K562 (cell line): ENCODE data around the gene CHD6. TPM values are rescaled to one million over a fixed set of nuclear protein-coding genes. Genes with fewer than 3 reads are reported as not detected.

Experiments
- ATAC-seq: fragments of 200-7000 bp; cut with Tn5 transposase; 3 replicates; pipeline ENCODE4 v1.9.1; 2020; ENCODE audit warnings: moderate library complexity
- BruUV-seq: library from RNA; stranded (reverse); fragments of 400-500 nt; replicated peaks from 2 replicates; lab custom pipeline; 2021; lab: Mats Ljungman, UMichigan
- CTCF ChIA-PET: fragments of 300-600 bp; formaldehyde crosslinking; extraction: SDS; loops from one replicate; lab custom pipeline; 2021; ENCODE audit warnings: low intra/inter-chr PET ratio; lab: Yijun Ruan, JAX
- POLR2A ChIA-PET: fragments of 300-600, 350-650 bp; sonication (Branson Sonifier 250); formaldehyde crosslinking; extraction: SDS; loops from one replicate; lab custom pipeline; 2021; ENCODE audit warnings: antibody characterized with exemption, inconsistent platforms; lab: Yijun Ruan, JAX
- DNase-seq, 4 experiments: peaks; one replicate each; pipeline versions ENCODE4 v3.0.0 to v3.0.0-alpha.2; 2011 to 2018; ENCODE audit warnings: low spot score in 3 of 4, mixed read lengths in 3 of 4; ENCODE audit errors: extremely low read depth in 1 of 4
- FAIRE-seq: peaks from 2 replicates; lab custom pipeline; 2011; peaks lifted over from hg19 to GRCh38; lab: Jason Lieb, UNC
- H2AFZ ChIP-seq: 2 replicates; pipeline ENCODE4 v1.6.0; 2011; ENCODE audit warnings: low read depth, low read length, control low read depth, inconsistent platforms
- H3K27ac ChIP-seq: fragments of 200-600 bp; 3 replicates; pipeline ENCODE4 v1.8.0; 2011; ENCODE audit warnings: low read depth, mild to moderate bottlenecking, control low read depth, inconsistent platforms, low read length, moderate library complexity, mixed read lengths; ENCODE audit errors: extremely low read depth
- H3K27me3 ChIP-seq, 2 experiments: fragments of 300-600 bp in 1 of 2; 2 replicates in 1 of 2; 3 replicates in 1 of 2; pipeline versions ENCODE4 v1.6.0 to v1.8.0; 2011; ENCODE audit warnings: inconsistent platforms in 2 of 2, low read length in 2 of 2, mild to moderate bottlenecking in 1 of 2, mixed read lengths in 1 of 2, moderate library complexity in 1 of 2; ENCODE audit not compliant: control insufficient read depth in 2 of 2, insufficient read depth in 2 of 2
- H3K36me3 ChIP-seq: fragments of 300-600 bp; 3 replicates; pipeline ENCODE4 v1.8.0; 2011; ENCODE audit warnings: mild to moderate bottlenecking, low read length, inconsistent platforms; ENCODE audit not compliant: control insufficient read depth, insufficient read depth
- H3K4me1 ChIP-seq, 2 experiments: fragments of 200-600 bp in 1 of 2; replicated peaks in 1 of 2; 2 replicates in 1 of 2; 3 replicates in 1 of 2; pipeline versions ENCODE4 v1.5.1 to v1.8.0; 2011; ENCODE audit warnings: inconsistent platforms in 2 of 2, low read length in 2 of 2, mild to moderate bottlenecking in 1 of 2, mixed read lengths in 1 of 2, moderate library complexity in 1 of 2; ENCODE audit not compliant: control insufficient read depth in 2 of 2, insufficient read depth in 2 of 2
- H3K4me2 ChIP-seq: 2 replicates; pipeline ENCODE4 v1.6.1; 2011; ENCODE audit warnings: low read length, control low read depth, inconsistent platforms, mixed read lengths; ENCODE audit not compliant: insufficient read depth
- H3K4me3 ChIP-seq: fragments of 200-600 bp; sonication (generic), shearing (Covaris generic); 2 replicates; pipeline ENCODE4 v1.5.1; 2016; ENCODE audit warnings: control low read depth, inconsistent platforms
- H3K79me2 ChIP-seq: fragments of 200-600 bp; 3 replicates; pipeline ENCODE4 v1.8.0; 2011; ENCODE audit warnings: low read length, inconsistent platforms; ENCODE audit not compliant: control insufficient read depth, insufficient read depth
- H3K9ac ChIP-seq, 2 experiments: 2 replicates each; pipeline versions ENCODE4 v1.6.0 to v1.6.1; 2011; ENCODE audit warnings: low read depth in 2 of 2, low read length in 2 of 2, control low read depth in 1 of 2, inconsistent platforms in 1 of 2, mild to moderate bottlenecking in 1 of 2, mixed read lengths in 1 of 2; ENCODE audit not compliant: insufficient read depth in 1 of 2
- H3K9me1 ChIP-seq: one replicate; pipeline ENCODE4 v1.6.0; 2011; ENCODE audit warnings: inconsistent platforms, mild to moderate bottlenecking, low read length, moderate library complexity; ENCODE audit not compliant: control insufficient read depth, insufficient read depth
- H3K9me3 ChIP-seq: replicated peaks from 2 replicates; pipeline ENCODE4 v1.5.1; 2011; ENCODE audit warnings: low read depth, low read length, inconsistent platforms; ENCODE audit not compliant: control insufficient read depth, insufficient read depth
- H4K20me1 ChIP-seq: replicated peaks from 2 replicates; pipeline ENCODE4 v1.6.1; 2011; ENCODE audit warnings: low read length, inconsistent platforms, mixed read lengths; ENCODE audit not compliant: control insufficient read depth, insufficient read depth
- TFE3 ChIP-seq: fragments of 450-650 bp; formaldehyde crosslinking; IDR thresholded peaks from 2 replicates; pipeline ENCODE4 v1.4.0; 2020; ENCODE audit warnings: mild to moderate bottlenecking, mixed read lengths
- TRIM25 ChIP-seq: fragments of 450-650 bp; IDR thresholded peaks from 2 replicates; pipeline ENCODE4 v1.7.0; 2016; ENCODE audit warnings: borderline replicate concordance
- ZNF3 ChIP-seq: fragments of 250-450 bp; sonication (Bioruptor Pico); IDR thresholded peaks from 2 replicates; pipeline ENCODE4 v1.5.0; 2021; ENCODE audit warnings: mild to moderate bottlenecking, moderate library complexity
- WGBS: fragments of 100-300 bp; shearing (Covaris generic); methylation state at CpG from one replicate; pipeline ENCODE4 v1.1.6; 2016; ENCODE audit warnings: low coverage, mixed read lengths; ENCODE audit not compliant: insufficient coverage; ENCODE audit errors: missing lambda C conversion rate; 5-methylcytosine and 5-hydroxymethylcytosine counted together
- in situ Hi-C: fragments of 300-500 bp; cut with MboI; formaldehyde crosslinking; loops from 4 replicates; pipeline ENCODE4 v1.15.0; 2018; ENCODE audit warnings: inconsistent platforms, mixed read lengths
- intact Hi-C: fragments of 100-400 bp; cut with micrococcal nuclease; formaldehyde crosslinking; loops from 2 replicates; pipeline ENCODE4 v1.14.2; 2022
- polyA plus RNA-seq, 8 experiments: library from polyadenylated mRNA; depleted of rRNA in 4 of 8; stranded (reverse) in 5 of 8; unstranded in 3 of 8; fragments of >200 nt; fragmentation: Nextera tagmentation in 2 of 8; fragmentation: Illumina TruSeq in 1 of 8; extraction: Ambion mirVana in 2 of 8; extraction: Trizol in 1 of 8; gene quantifications; 2 replicates each; pipeline versions ENCODE4 v1.2.1 to v1.2.3, GENCODE V29; 2011 to 2014; ENCODE audit warnings: inconsistent platforms in 1 of 8, missing spikeins in 1 of 8
- total RNA-seq, 7 experiments: library from RNA; depleted of rRNA in 6 of 7; stranded (reverse); fragments of >200 nt in 6 of 7; fragmentation: Illumina TruSeq in 2 of 7; extraction: Trizol in 2 of 7; gene quantifications; 2 replicates each; pipeline versions ENCODE4 v1.2.1 to v1.2.3, GENCODE V29; 2011 to 2021; ENCODE audit warnings: low replicate concordance in 1 of 7

CHD6 gene
- total and polyA plus RNA-seq, 9 of the 15 experiments (the other 6 are each of a cell fraction or from before 2014, with no cell fraction given): 3.9 to 24.2 (median 12.8) TPM

GRCh38 chr20:41613321-41613720 is 4.9 kb downstream of the CHD6 start:
- H3K4me1 ChIP-seq: peaks cover 0 to 12% of the 10 kb centered on the region in 2 experiments; a peak in 4 of 5 replicates
- intact Hi-C loops: loop anchor here (10.0 kb wide), 1 partner anchor 269 kb away; the partner anchor contains the start of gene LPIN3

More at GRCh38 chr20:41613321-41613720, 4.9 kb downstream of the CHD6 start:
- Histone ChIP-seq H3K4me3 (no peak overlapping the region), H3K9me1 (no peaks in the 10 kb centered on the region), H3K79me2 (peaks cover 91% of the 10 kb centered on the region), H3K27me3 (no peaks in the 10 kb centered on the region), H3K4me2 (no peak overlapping the region), H2AFZ (no peak overlapping the region), H3K36me3 (no peaks in the 10 kb centered on the region), H3K27ac (no peak overlapping the region), H4K20me1 (peaks cover 13% of the 10 kb centered on the region), H3K9me3 (no peaks in the 10 kb centered on the region), H3K9ac (no peak overlapping the region)
- DNase-seq (no peak), FAIRE-seq (no peak), ATAC-seq (no peak)
- no TSS peak for BruUV-seq
- 75% methylated on average over 2 of the region's 2 CpGs for WGBS
- no peak for TF ChIP-seq TRIM25
- no peak for TF ChIP-seq ZNF3 (CRISPR knock-in tag)
- TF ChIP-seq TFE3: peak; percentile 21; the same call in 1 of the 2 replicates
- ChIA-PET POLR2A (no interaction called here), CTCF (no interaction called here)
- in situ Hi-C loops: no loop called here
